HG02678 (cell line): ENCODE results near the gene ATXN1L.
"Not testable (repeated sequence)": the region's sequence is repeated elsewhere in the genome, so short reads cannot be mapped to it uniquely, and the experiment has no call there.

Experiments
- ATAC-seq: cut with Tn5 transposase; IDR thresholded peaks from one replicate; pipeline ENCODE4 v1.9.1; 2021; ENCODE audit warnings: mild to moderate bottlenecking, moderate library complexity; ENCODE audit not compliant: unreplicated experiment

The ATXN1L gene, protein sequence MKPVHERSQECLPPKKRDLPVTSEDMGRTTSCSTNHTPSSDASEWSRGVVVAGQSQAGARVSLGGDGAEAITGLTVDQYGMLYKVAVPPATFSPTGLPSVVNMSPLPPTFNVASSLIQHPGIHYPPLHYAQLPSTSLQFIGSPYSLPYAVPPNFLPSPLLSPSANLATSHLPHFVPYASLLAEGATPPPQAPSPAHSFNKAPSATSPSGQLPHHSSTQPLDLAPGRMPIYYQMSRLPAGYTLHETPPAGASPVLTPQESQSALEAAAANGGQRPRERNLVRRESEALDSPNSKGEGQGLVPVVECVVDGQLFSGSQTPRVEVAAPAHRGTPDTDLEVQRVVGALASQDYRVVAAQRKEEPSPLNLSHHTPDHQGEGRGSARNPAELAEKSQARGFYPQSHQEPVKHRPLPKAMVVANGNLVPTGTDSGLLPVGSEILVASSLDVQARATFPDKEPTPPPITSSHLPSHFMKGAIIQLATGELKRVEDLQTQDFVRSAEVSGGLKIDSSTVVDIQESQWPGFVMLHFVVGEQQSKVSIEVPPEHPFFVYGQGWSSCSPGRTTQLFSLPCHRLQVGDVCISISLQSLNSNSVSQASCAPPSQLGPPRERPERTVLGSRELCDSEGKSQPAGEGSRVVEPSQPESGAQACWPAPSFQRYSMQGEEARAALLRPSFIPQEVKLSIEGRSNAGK

DNA sequence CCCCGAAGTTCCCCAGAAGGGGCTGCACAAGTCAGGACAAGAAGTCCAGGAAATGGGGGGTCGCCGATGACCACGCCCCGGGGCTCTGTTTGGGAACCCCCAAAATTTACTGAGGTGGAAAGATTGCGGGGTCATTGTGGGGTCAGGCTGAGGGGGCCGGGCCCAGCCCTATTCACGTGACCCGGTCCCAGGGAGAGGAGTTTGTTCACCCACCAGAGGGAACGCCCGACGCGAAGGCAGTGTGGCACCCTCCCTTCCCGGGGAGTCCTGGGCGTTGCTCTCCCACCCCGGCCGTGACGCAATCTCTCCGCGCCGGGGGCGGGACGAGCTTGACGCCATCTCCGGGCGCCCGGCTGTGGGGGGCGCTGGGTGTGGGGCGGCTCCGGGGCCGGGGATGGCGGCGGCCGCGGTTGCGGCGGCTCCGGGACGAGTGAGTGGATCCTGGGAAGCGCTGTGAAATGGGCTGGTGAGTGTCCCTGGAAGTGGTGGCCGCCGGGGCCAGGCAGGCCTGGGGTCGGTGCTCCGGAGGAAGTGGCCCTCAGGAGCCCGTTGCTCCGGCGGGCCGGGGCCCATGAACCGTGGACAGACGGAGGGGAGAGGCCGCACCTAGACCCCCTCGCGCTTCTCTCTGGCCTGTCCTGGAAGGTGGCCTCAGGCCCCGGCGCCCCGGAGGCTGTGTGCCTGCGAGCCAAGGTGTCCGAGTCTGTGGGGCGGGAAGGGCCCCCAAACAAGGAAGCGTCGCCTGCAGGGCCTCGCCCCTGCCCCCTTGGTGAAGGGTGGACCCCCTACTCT is at the start of gene ATXN1L:
Gene ATXN1L, plus strand, starts transcription at position 338 of the 792 bp plus-strand sequence. CDS start 3,765 bp downstream, outside the sequence.
- peak; percentile 75 for ATAC-seq

DNA sequence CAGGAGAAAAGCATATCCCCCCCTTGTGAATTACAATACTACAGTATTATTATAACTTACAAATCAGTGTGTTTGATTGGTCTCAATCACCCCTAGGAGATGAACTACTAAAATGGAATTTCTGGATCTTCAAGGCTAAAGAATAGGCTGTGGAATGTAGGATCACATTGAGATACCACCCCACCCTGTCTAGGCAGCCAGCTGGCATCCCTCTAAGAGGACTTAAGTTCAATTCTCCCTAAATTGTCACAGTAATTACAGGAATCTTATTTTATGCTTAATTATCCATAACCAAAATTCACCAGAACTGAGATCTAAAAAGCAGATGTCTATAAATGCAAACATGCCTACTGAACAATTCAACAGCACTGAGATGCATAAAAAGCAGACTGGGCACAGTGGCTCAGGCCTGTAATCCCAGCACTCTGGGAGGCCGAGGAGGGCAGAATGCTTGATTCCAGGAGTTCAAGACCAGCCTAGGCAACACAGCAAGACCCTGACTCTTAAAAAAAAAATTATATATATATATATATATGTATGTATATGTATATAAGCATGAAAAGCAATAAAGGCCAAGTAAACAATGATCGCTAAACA is 49.2 kb upstream of the ATXN1L start:
- no peak for ATAC-seq

DNA sequence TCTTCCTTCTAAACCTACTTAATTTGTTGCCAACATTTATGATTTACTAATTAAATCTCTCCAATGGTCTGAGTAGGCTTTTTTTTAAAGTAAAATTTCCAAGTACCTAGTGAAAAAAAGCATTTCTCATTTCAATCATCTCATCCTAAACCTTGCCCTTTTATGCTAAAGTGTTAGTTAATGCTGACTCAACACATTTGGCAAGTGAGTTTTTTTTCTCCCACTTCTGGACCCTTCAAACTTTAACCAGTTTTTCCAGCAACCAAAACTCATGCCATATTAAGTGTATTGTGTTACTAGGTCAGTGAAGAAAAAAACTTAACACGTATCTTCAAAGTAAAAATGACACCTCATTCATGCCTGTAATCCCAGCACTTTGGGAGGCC is 42.5 kb upstream of the ATXN1L start:
- ATAC-seq = no peak

GRCh38 chr16:71807905-71808592 is 37.7 kb upstream of the ATXN1L start:
- ATAC-seq = peak; percentile 35

GRCh38 chr16:71808593-71809459 is 37.0 kb upstream of the ATXN1L start, which contains the start of gene AP1G1:
AP1G1 (minus strand) TSS chr16:71808834; CDS start chr16:71789479, 19,355 bp downstream.
- peak; percentile 81 for ATAC-seq

- not testable (repeated sequence) for ATAC-seq
These were observed 35.6 kb upstream of the ATXN1L start for GRCh38 chr16:71810155-71810530.

DNA sequence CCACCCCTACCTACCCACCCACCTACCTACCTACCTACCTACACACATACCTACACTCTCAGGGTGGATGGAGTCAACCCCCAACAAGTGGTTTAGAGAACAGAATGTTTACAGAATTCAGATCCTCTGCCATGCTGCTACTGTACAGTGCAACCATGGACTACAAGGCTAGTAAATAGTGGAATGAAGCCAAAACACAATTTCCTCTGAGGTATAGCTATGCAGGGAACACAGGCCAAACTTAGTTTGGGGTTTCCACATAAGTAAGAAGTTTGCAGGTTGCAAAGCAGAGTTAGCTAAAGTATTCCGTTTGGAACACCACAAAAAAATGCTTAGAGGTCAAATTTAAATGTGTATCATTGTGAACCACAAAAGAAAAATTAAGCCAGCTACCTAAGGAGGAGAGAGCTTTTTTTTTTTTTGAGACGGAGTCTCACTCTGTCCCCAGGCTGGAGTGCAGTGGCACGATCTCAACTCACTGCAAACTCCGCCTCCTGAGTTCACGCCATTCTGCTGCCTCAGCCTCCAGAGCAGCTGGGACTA is 34.4 kb upstream of the ATXN1L start:
- ATAC-seq = no peak

DNA sequence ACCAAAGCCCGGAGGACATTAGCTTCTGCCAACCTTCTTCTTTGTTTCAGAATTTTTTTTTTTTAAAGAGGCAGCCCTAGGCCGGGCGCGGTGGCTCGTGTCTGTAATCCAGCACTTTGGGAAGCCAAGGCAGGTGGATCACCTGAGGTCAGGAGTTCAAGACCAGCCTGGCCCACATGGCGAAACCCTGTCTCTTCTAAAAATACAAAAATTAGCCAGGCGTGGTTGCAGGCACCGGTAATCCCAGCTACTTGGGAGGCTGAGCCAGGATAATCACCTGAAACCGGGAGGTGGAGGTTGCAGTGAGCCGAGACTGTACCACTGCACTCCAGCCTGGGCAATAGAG is 28.6 kb upstream of the ATXN1L start:
- peak; percentile 5 for ATAC-seq

DNA sequence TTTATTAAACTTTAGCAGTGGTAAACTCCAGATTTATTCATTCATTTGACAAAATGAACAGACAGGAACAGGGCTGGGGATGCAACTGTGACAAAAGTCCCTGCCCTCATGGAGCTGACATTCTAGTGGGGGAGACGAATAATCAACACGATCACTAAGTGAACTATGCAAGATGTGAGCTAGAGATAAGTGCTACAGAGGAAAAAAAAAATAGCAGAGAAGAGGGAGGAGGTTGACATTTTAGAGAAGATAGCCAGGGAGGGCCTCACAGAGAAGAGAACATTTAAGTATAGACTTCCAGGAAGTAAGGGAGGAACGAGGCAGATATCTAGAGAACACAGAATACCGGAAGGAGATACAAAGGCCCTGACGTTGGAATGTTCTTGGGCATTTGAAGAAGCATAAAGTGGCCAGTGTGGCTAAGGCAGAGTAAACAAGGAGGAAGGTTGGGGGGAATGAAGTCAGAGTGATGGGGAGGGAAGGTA is 19.2 kb upstream of the ATXN1L start:
- ATAC-seq = no peak

DNA sequence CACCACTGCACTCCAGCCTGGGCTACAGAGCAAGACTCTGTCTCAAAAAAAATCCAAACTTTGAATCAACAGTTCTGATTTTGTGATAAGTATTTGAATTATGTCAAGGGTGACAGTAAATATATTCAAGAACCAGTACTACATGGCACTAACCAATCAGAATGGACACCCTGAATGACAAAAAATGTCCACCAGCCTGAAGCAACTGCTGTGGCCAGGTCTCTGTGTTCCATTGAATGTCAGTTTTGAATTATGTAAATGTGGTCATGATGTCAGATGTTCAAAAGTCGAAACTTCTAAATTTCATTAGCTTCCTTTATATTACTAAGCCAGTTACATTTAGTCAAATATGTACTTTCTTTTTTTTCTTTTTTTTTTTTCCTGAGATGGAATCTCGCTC is 15.4 kb upstream of the ATXN1L start:
- no peak for ATAC-seq

- not testable (repeated sequence) for ATAC-seq
These were observed 14.1 kb upstream of the ATXN1L start for GRCh38 chr16:71831698-71832097.

- ATAC-seq = not testable (repeated sequence)
These were observed 13.7 kb upstream of the ATXN1L start for GRCh38 chr16:71832112-71832511.

DNA sequence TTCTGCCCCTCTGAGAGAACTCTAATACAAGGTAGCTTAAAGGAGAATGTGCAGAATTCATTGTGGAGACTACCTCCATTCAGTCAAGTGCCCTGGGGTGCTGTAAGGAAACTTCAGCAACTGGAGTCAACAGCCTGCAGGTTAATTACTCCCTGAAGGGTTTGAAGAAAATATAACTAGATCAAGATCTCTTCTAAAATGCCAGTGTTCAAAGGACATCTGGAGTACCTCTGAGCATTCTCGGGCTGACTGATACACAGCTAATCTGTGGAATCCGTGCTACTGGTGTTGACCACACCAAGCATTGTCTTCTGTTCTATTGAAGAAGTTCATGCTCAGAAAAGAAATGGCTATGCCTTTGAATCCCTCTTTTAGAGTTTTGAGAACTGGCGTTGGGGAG is 11.5 kb upstream of the ATXN1L start:
- ATAC-seq = no peak

- ATAC-seq = no peak
These were observed 8.6 kb upstream of the ATXN1L start for GRCh38 chr16:71837150-71837549.

- ATAC-seq = no peak
These were observed 5.7 kb upstream of the ATXN1L start for GRCh38 chr16:71840052-71840451.

GRCh38 chr16:71843572-71843971 is 2.2 kb upstream of the ATXN1L start:
- no peak for ATAC-seq

DNA sequence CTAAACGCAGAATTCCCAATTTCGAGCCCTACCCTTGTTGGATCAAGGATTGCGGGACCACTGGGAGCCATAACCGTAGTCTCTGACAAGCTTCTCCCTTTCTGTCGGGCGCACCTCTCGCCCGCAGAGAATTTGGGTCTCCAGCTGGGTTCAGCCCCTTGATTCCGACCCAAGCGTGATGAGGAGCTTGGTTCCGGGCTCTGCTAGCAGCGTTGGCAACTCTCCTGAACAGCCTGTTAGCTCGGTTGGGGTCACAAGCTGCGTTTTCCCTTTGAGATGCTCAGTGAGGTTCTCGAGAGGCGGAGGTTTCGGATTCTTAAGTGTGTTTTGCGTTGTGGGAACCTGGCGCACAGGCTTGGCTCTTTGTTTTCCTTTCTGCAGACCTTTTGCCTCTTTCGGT is 655 bp downstream of the ATXN1L start:
- ATAC-seq = no peak

DNA sequence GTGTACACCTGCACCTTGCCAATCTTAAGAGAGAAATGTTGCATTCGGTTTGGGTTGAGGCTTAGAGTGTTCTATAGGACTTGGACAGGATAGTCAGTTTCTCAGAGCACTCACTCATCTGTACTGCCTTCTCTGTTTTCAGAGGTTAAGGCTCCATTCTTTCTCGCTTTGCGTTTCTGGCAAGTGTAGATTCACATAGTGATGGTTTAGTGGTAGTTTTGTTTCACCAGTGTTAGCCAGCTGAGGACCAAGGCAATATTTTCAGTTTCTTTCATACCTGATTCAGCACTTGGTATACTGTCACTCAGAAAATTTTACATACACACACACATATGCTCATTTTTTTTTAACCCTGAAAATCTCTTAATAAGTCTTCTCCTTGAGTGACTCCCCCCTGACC is 1.3 kb downstream of the ATXN1L start:
- no peak for ATAC-seq

DNA sequence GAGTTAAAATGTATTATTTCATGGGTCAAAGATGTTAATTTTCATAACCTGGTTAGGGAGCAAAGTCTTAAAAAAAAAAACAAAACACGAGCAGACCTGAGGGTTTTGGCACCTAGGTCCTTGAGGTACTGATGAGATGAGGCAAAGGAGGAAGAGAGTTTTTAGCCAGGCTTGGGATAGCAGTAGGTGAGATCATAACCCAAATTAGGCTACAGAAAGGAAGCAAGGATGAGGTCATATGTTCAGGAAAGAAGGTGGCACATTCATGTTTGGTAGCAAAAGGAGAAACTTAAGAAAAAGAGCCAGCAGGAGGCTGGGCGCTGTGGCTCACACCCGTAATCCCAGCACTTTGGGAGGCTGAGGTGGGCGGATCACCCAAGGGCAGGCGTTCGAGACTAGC is 2.8 kb downstream of the ATXN1L start:
- ATAC-seq = no peak
